GM12878 (cell line): ENCODE measurements around the gene PLD3. TPM values are rescaled to one million over a fixed set of nuclear protein-coding genes. Genes with fewer than 3 reads are reported as not detected.

Experiments used
- ATAC-seq: fragments of 200-7000 bp; cut with Tn5 transposase; 3 replicates; pipeline ENCODE4 v1.9.1; 2020; ENCODE audit warnings: mild to moderate bottlenecking, moderate library complexity
- BruUV-seq: library from RNA; stranded (reverse); fragments of 400-500 nt; replicated peaks from 2 replicates; lab custom pipeline; 2021; lab: Mats Ljungman, UMichigan
- CTCF ChIA-PET: fragments of 300-600 bp; sonication (Branson Sonifier 250); formaldehyde crosslinking; extraction: SDS; loops from one replicate; lab custom pipeline; 2021; ENCODE audit warnings: inconsistent platforms; lab: Yijun Ruan, JAX
- POLR2A ChIA-PET: fragments of 350-600 bp; formaldehyde crosslinking; extraction: SDS; loops from one replicate; lab custom pipeline; 2021; ENCODE audit warnings: inconsistent platforms; lab: Charles Lee
- RAD21 ChIA-PET: fragments of 300-600 bp; sonication (Branson Sonifier 250); formaldehyde crosslinking; loops from one replicate; lab custom pipeline; 2023; ENCODE audit warnings: antibody characterized with exemption; ENCODE audit not compliant: unreplicated experiment; lab: Charles Lee
- SMC1A ChIA-PET: fragments of 300-600 bp; sonication (Branson Sonifier 250); formaldehyde crosslinking; loops from one replicate; lab custom pipeline; 2023; ENCODE audit not compliant: unreplicated experiment, uncharacterized antibody; lab: Charles Lee
- DNase-seq: peaks from one replicate; pipeline ENCODE4 v3.0.0-alpha.2; 2011; ENCODE audit warnings: low read depth, low spot score
- FAIRE-seq: peaks from 3 replicates; lab custom pipeline; 2011; peaks lifted over from hg19 to GRCh38; lab: Jason Lieb, UNC
- H2AFZ ChIP-seq: 2 replicates; pipeline ENCODE4 v1.6.0; 2011; ENCODE audit warnings: low read depth, low read length, control low read depth; ENCODE audit not compliant: control insufficient read depth
- H3K27ac ChIP-seq: 2 replicates; pipeline ENCODE4 v1.5.1; 2011; ENCODE audit warnings: control low read depth; ENCODE audit not compliant: control insufficient read depth, insufficient read depth
- H3K27me3 ChIP-seq, 2 experiments: replicated peaks in 1 of 2; 2 replicates each; pipeline versions ENCODE4 v1.6.0 to v1.6.1; 2011; ENCODE audit warnings: low read length in 1 of 2; ENCODE audit not compliant: control insufficient read depth in 2 of 2, insufficient read depth in 2 of 2
- H3K36me3 ChIP-seq, 2 experiments: 2 replicates each; pipeline ENCODE4 v1.5.1; 2011; ENCODE audit warnings: low read length in 1 of 2; ENCODE audit not compliant: control insufficient read depth in 2 of 2, insufficient read depth in 2 of 2
- H3K4me1 ChIP-seq: 2 replicates; pipeline ENCODE4 v1.6.1; 2011; ENCODE audit warnings: mild to moderate bottlenecking, low read length, moderate library complexity, mixed read lengths; ENCODE audit not compliant: control insufficient read depth, insufficient read depth
- H3K4me2 ChIP-seq: 2 replicates; pipeline ENCODE4 v1.6.0; 2011; ENCODE audit warnings: control low read depth; ENCODE audit not compliant: control insufficient read depth, insufficient read depth
- H3K4me3 ChIP-seq: fragments of 200-600 bp; sonication (generic); 2 replicates; pipeline ENCODE4 v1.5.1; 2016
- H3K79me2 ChIP-seq: 2 replicates; pipeline ENCODE4 v1.6.0; 2011; ENCODE audit warnings: low read length; ENCODE audit not compliant: control insufficient read depth, insufficient read depth
- H3K9ac ChIP-seq: 2 replicates; pipeline ENCODE4 v1.8.0; 2011; ENCODE audit warnings: low read length, control low read depth, mixed read lengths; ENCODE audit not compliant: control insufficient read depth, insufficient read depth
- H3K9me3 ChIP-seq: replicated peaks from 3 replicates; pipeline ENCODE4 v1.5.1; 2011; ENCODE audit warnings: mild to moderate bottlenecking, low read length; ENCODE audit not compliant: control insufficient read depth, insufficient read depth
- H4K20me1 ChIP-seq: 2 replicates; pipeline ENCODE4 v1.6.0; 2011; ENCODE audit not compliant: control insufficient read depth, insufficient read depth
- CHD4 ChIP-seq: fragments of 200-600 bp; sonication (generic); IDR thresholded peaks from 2 replicates; pipeline ENCODE4 v1.6.1; 2016; ENCODE audit warnings: mild to moderate bottlenecking
- RB1 ChIP-seq: fragments of 450-650 bp; formaldehyde crosslinking; IDR thresholded peaks from 2 replicates; pipeline ENCODE4 v1.6.1; 2017; ENCODE audit warnings: mild to moderate bottlenecking, borderline replicate concordance
- RBBP5 ChIP-seq: fragments of 200-600 bp; sonication (generic); conservative IDR thresholded peaks from 2 replicates; pipeline ENCODE4 v1.6.1; 2016
- SMARCA5 ChIP-seq: fragments of 450-650 bp; IDR thresholded peaks from 2 replicates; pipeline ENCODE4 v1.6.1; 2017; ENCODE audit warnings: mild to moderate bottlenecking
- SUPT20H ChIP-seq: IDR thresholded peaks from 2 replicates; pipeline ENCODE4 v1.6.1; 2011; ENCODE audit warnings: low read depth, mild to moderate bottlenecking, low read length, moderate library complexity, borderline replicate concordance; ENCODE audit not compliant: control insufficient read depth
- ZNF217 ChIP-seq: fragments of 450-650 bp; IDR thresholded peaks from 2 replicates; pipeline ENCODE4 v1.6.1; 2017; ENCODE audit warnings: antibody characterized with exemption, mild to moderate bottlenecking
- ZNF687 ChIP-seq: fragments of 450-650 bp; IDR thresholded peaks from 2 replicates; pipeline ENCODE4 v1.6.1; 2017; ENCODE audit warnings: mild to moderate bottlenecking, moderate library complexity
- WGBS: methylation state at CpG from one replicate; pipeline ENCODE4 v1.1.6; 2016; ENCODE audit warnings: low lambda C conversion rate; ENCODE audit not compliant: insufficient replicate concordance, insufficient coverage; ENCODE audit errors: missing lambda C conversion rate; 5-methylcytosine and 5-hydroxymethylcytosine counted together
- in situ Hi-C: fragments of 300-500 bp; cut with MboI; formaldehyde crosslinking; loops from 9 replicates; pipeline ENCODE4 v1.14.3; 2018; ENCODE audit warnings: mixed read lengths
- intact Hi-C: fragments of 100-400 bp; cut with micrococcal nuclease; formaldehyde crosslinking; loops from one replicate; pipeline ENCODE4 v1.14.2; 2022; ENCODE audit not compliant: unreplicated experiment
- polyA plus RNA-seq, 11 experiments: library from polyadenylated mRNA; depleted of rRNA in 4 of 11; unstranded in 6 of 11; stranded (reverse) in 5 of 11; fragments of >200 nt; fragmentation: Nextera tagmentation in 4 of 11; fragmentation: Illumina TruSeq in 1 of 11; extraction: Ambion mirVana in 4 of 11; extraction: Trizol in 1 of 11; gene quantifications; 1 replicate in 1 of 11; 2 replicates in 10 of 11; pipeline versions ENCODE4 v1.2.1 to v1.2.3, GENCODE V29; 2011 to 2016; ENCODE audit warnings: inconsistent platforms in 2 of 11, missing spikeins in 2 of 11, low read depth in 1 of 11
- total RNA-seq, 4 experiments: library from RNA; depleted of rRNA in 3 of 4; stranded (reverse); fragments of >200 nt in 3 of 4; fragmentation: Illumina TruSeq in 1 of 4; extraction: Trizol in 1 of 4; gene quantifications; 2 replicates each; pipeline versions ENCODE4 v1.2.1 to v1.2.3, GENCODE V29; 2013 to 2021
- TF ChIP-seq, protein P1 (sequence below): fragments of 150-350 bp; IDR thresholded peaks from 2 replicates; pipeline ENCODE4 v1.6.1; 2016; ENCODE audit warnings: low read depth, low read length

Gene PLD3
- total and polyA plus RNA-seq, 10 of the 15 experiments (the other 5 are each of a cell fraction or from before 2014, with no cell fraction given) = 1.3 to 134 (median 72.7) TPM

DNA sequence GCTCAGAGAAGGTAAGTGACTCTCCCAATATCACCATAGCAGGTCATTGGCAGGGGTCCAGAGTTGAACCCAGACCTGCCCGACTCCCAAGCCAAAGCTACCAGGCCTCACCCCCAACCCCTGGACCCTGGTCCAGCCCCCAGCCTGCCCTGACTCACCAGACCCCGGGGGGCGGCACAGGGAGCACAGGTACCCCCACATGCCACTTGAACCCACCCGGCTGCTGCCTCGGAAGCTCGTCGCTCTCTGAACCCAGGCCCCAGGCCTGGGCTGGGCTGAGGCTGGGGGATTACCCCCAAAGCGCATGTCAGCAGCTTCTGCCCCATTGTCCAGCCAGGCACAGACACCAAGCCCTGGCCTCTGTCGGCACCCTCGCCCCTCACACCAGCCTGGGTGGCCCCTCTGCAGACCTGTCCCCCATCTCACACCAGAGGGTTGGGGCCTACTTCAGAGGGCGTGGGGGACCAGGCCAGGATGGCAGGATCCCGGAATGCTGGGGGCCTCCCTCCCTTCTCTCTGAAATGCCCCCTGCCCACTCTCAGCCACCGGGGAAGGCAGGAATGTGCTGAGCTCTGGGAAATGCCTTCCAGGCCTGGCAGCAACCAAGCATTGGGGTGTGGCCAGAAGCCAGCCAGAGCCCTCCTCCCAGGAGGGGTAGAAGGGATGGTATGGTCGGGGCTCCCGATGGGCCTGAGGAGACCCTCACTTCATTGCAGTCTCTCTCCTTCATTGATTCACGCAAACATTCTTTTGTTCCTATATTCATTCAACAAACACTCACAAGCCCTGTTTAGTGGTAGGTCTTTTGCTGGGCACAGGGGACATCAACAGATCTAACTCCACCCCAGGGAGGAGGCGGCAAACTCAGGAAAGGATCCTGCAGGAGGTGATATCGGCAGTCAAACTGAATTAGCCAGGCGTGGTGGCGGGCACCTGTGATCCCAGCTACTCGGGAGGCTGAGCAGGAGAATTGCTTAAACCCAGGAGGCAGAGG lies 66.3 kb downstream of the PLD3 start (continued):
- TF ChIP-seq ZNF687 (no peak), RB1 (no peak), SUPT20H (no peak)

DNA sequence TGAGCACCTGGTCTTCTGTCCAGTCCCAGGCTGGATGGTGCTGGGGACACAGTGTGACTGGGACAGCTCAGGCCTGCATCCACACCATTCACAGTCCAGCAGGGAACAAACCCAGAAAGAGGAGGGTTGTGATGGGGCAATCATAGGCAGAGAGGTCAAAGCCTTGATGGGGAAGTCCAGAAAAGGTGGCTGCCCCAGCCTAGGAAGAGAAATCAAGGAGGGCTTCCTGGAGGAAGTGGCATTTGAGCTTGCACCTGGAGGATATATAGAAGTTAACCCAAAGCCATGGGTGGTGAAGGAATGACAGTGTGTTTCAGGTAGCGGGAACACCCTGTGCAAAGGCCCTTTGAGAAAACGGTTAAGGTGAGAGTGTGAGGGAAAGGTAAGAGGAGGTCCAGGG lies 67.3 kb downstream of the PLD3 start:
- H2AFZ ChIP-seq = no peak overlapping the region
- ChIA-PET SMC1A (interaction anchor here (1.0 to 2.3 kb wide), 7 partner anchors 9 to 130 kb away, joined by 3 to 11 read pairs (median 7); partner anchors contain the start of genes SERTAD1 and SERTAD3), CTCF (interaction anchor here (1.0 to 2.2 kb wide), 5 partner anchors 10 to 62 kb away, joined by 3 to 7 read pairs (median 3); partner anchors contain the start of genes SERTAD1 and SERTAD3), RAD21 (interaction anchor here (0.7 to 0.9 kb wide), 2 partner anchors 27 to 67 kb away, joined by 3 read pairs; partner anchors contain the start of genes C19orf47 and PLD3), POLR2A (interaction anchor here (0.6 to 2.8 kb wide), 5 partner anchors 11 to 130 kb away, joined by 3 to 12 read pairs (median 7); partner anchors contain the start of genes BLVRB and SERTAD1)
- H3K27ac ChIP-seq = peak overlapping the region; percentile 63
- no TSS peak for BruUV-seq
- DNase-seq (no peak), FAIRE-seq (peak; percentile 38), ATAC-seq (no peak)
- no peak overlapping the region; the same call in 1 of the 2 replicates for H3K9ac ChIP-seq
- WGBS = 100% methylated on average over 2 of the region's 2 CpGs
- no peaks in the 10 kb centered on the region for H3K79me2 ChIP-seq
- no peaks in the 10 kb centered on the region for H3K27me3 ChIP-seq
- H3K4me2 ChIP-seq = no peak overlapping the region; the same call in 1 of the 2 replicates
- H3K4me1 ChIP-seq = peaks cover 35% of the 10 kb centered on the region
- in situ Hi-C loops (no loop called here), intact Hi-C loops (loop anchor here (5.0 kb wide), 1 partner anchor 58 kb away; no protein-coding TSS in a partner anchor)
- H3K4me3 ChIP-seq = no peak overlapping the region
- no peaks in the 10 kb centered on the region for H3K9me3 ChIP-seq
- no peaks in the 10 kb centered on the region for H4K20me1 ChIP-seq
- no peaks in the 10 kb centered on the region for H3K36me3 ChIP-seq
- TF ChIP-seq RBBP5 (no peak), SMARCA5 (0 out of 2 replicates have a peak, but pooled peaks have one; percentile 74), CHD4 (no peak), ZNF217 (peak; percentile 44; the same call in 1 of the 2 replicates)
- TF ChIP-seq, protein P1, sequence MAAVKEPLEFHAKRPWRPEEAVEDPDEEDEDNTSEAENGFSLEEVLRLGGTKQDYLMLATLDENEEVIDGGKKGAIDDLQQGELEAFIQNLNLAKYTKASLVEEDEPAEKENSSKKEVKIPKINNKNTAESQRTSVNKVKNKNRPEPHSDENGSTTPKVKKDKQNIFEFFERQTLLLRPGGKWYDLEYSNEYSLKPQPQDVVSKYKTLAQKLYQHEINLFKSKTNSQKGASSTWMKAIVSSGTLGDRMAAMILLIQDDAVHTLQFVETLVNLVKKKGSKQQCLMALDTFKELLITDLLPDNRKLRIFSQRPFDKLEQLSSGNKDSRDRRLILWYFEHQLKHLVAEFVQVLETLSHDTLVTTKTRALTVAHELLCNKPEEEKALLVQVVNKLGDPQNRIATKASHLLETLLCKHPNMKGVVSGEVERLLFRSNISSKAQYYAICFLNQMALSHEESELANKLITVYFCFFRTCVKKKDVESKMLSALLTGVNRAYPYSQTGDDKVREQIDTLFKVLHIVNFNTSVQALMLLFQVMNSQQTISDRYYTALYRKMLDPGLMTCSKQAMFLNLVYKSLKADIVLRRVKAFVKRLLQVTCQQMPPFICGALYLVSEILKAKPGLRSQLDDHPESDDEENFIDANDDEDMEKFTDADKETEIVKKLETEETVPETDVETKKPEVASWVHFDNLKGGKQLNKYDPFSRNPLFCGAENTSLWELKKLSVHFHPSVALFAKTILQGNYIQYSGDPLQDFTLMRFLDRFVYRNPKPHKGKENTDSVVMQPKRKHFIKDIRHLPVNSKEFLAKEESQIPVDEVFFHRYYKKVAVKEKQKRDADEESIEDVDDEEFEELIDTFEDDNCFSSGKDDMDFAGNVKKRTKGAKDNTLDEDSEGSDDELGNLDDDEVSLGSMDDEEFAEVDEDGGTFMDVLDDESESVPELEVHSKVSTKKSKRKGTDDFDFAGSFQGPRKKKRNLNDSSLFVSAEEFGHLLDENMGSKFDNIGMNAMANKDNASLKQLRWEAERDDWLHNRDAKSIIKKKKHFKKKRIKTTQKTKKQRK = no peak
